ENCODE measurements around the gene MCCD1. TPM values are rescaled to one million over a fixed set of nuclear protein-coding genes. Genes with fewer than 3 reads are reported as not detected.
"Not testable (repeated sequence)": the region's sequence is repeated elsewhere in the genome, so short reads cannot be mapped to it uniquely, and the experiment has no call there.

MCCD1 gene
- total RNA-seq, 2 donors from 2014 or later, result not detected

- H3K4me3 ChIP-seq, result no peak overlapping the region
- H3K9me3 ChIP-seq, result no peaks in the 10 kb centered on the region
- H3K27me3 ChIP-seq, result no peaks in the 10 kb centered on the region
- TF ChIP-seq CTCF (IDR thresholded peaks at IDR 0.05), result no peak
- no peaks in the 10 kb centered on the region for H3K36me3 ChIP-seq
- H3K4me1 ChIP-seq, result no peaks in the 10 kb centered on the region
- H3K27ac ChIP-seq, result no peak overlapping the region
- DNase-seq (ENCODE audit: low spot score), result no peak
Observed at GRCh38 chr6:31485055-31485454, 43.7 kb upstream of the MCCD1 start.

GRCh38 chr6:31486065-31486837 lies 42.5 kb upstream of the MCCD1 start:
- not testable (repeated sequence) for H3K4me1 ChIP-seq; H3K9me3 ChIP-seq; DNase-seq (ENCODE audit: low spot score); H3K27me3 ChIP-seq; H3K36me3 ChIP-seq; H3K4me3 ChIP-seq; H3K27ac ChIP-seq

GRCh38 chr6:31487674-31488073 lies 41.1 kb upstream of the MCCD1 start:
- not testable (repeated sequence) for H3K36me3 ChIP-seq; DNase-seq (ENCODE audit: low spot score); H3K27ac ChIP-seq; H3K27me3 ChIP-seq; H3K4me3 ChIP-seq; H3K9me3 ChIP-seq; H3K4me1 ChIP-seq

- H3K27me3 ChIP-seq, result no peaks in the 10 kb centered on the region
- H3K4me3 ChIP-seq, result no peak overlapping the region
- H3K27ac ChIP-seq, result no peak overlapping the region
- no peaks in the 10 kb centered on the region for H3K36me3 ChIP-seq
- TF ChIP-seq CTCF (IDR thresholded peaks at IDR 0.05), result no peak
- no peaks in the 10 kb centered on the region for H3K9me3 ChIP-seq
- peaks cover 0 to 2% of the 10 kb centered on the region in 2 donors for H3K4me1 ChIP-seq
- DNase-seq (ENCODE audit: low spot score), result no peak
Observed at GRCh38 chr6:31489086-31489485, 39.7 kb upstream of the MCCD1 start.

GRCh38 chr6:31490115-31490873 lies 38.5 kb upstream of the MCCD1 start:
- no peak for TF ChIP-seq CTCF (IDR thresholded peaks at IDR 0.05)

GRCh38 chr6:31493550-31493874 lies 35.2 kb upstream of the MCCD1 start:
- DNase-seq (ENCODE audit: low spot score); H3K9me3 ChIP-seq; H3K27me3 ChIP-seq; H3K36me3 ChIP-seq: not testable (repeated sequence)
- Histone ChIP-seq H3K27ac (peak overlapping the region in 1 of 2 donors; percentile 74), H3K4me3 (peak overlapping the region in 1 of 2 donors; percentile 59), H3K4me1 (peaks cover 0 to 18% of the 10 kb centered on the region in 2 donors)

More at GRCh38 chr6:31490115-31490873, 38.5 kb upstream of the MCCD1 start:
- H3K36me3 ChIP-seq, result no peaks in the 10 kb centered on the region
- H3K4me1 ChIP-seq, result peaks cover 0 to 6% of the 10 kb centered on the region in 2 donors
- H3K27ac ChIP-seq, result no peak overlapping the region
- DNase-seq (ENCODE audit: low spot score), result no peak
- H3K9me3 ChIP-seq, result no peaks in the 10 kb centered on the region
- no peak overlapping the region for H3K4me3 ChIP-seq
- H3K27me3 ChIP-seq, result no peaks in the 10 kb centered on the region

GRCh38 chr6:31493875-31494694 lies 34.7 kb upstream of the MCCD1 start:
- H3K27ac ChIP-seq, result peak overlapping the region; percentile 74 to 79

More at GRCh38 chr6:31493875-31494694, 34.7 kb upstream of the MCCD1 start:
- Histone ChIP-seq H3K36me3 (no peaks in the 10 kb centered on the region), H3K9me3 (no peaks in the 10 kb centered on the region), H3K4me3 (peak overlapping the region; percentile 50 to 59), H3K27me3 (no peaks in the 10 kb centered on the region), H3K4me1 (peaks cover 0 to 23% of the 10 kb centered on the region in 2 donors)
- peak; percentile 59 to 85 for TF ChIP-seq CTCF (IDR thresholded peaks at IDR 0.05)
- DNase-seq (ENCODE audit: low spot score), result peak; percentile 86
